Activated naive CD4-positive, alpha-beta T cell (primary cell): Measurements from ENCODE around the gene RAD54L.
A peak's percentile ranks its signal among the peaks of the same experiment; 100 is the strongest.
"Not testable (repeated sequence)": the region's sequence is repeated elsewhere in the genome, so short reads cannot be mapped to it uniquely, and the experiment has no call there.

Source experiments
- DNase-seq, 4 experiments: peaks; one replicate each; lab custom pipeline; 2025; lab: John Stamatoyannopoulos, UW

The RAD54L gene

DNA sequence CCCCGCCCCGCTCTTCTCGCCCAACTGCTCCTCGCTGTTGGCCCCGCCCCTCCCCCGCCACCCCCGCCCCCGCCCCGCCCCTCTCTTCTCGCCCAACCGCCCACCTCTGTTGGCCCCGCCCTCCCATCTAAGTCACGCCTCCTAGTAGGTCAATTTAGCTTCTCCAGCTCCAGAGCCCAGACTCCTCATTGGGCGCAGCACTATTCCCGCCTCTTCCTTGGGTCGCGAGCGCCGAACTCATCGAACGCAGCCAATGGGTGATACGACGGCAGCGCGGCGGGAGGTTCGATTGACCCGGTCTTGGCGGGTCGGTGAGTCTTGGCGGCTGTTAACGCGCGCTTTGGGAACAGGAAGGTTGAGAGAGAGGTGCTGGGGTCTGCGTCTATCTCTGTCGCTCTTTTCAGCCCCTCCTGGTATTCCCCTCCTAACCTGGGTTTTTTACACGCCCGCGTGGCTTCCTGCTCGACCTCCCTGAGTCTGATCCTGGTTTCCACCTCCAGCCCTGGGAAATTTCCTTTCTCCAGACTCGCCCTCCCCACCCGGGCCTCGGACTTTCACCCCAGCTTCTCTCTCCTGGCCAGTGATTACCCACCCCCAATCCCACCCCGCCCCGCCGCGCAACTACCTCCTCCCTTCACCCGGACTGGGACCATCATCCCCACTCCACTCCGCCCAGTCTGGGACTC, at the start of gene RAD54L:
RAD54L (plus strand) TSS at position 328 of the 686 bp plus-strand sequence. CDS start 643 bp downstream, outside the sequence.
- peak; percentile 80 to 93 (median 92) for DNase-seq

DNA sequence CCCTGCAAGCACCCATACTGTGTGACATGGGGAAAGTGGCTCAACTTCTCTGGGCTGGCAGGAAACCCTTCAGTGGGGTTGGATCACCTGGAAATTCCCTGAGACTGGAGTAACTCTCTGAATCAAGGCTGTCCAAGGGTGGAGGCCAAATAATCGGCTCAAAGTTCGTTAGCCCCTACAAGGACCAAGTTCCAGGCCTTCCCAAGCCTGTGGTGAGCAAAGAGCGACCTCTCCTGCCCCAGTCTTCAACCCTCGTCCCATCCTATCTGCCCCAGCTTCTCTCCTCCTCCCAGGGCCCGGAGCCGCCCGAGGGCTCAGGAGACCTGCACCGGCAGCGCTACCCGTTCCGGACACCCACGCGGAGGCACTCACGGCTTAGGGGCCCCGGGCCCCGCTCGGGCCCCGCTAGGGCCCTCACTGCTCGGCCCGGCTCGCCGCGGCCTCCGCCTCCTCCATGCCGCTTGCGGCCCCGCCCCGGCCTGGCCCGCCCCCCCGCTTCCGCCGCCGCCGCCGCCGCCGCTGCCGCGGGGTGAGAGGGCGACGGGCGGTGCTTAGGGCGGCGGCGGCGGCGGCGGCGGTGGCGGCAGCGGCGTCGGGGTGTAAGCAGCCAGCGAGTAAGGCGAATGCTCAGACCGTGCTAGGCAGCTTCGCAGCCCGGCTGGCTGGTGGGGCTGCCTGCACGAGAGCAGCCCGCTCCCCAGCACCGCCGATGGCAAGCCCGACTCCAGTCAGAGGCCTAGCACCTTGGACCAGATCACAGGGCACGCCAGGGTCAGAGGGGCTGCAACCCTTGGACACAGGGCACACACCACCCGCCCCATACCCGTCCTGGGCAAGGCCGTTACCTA, 49.4 kb upstream of the RAD54L start, which contains the start of gene POMGNT1:
POMGNT1 (minus strand) TSS at position 471 of the 848 bp plus-strand sequence. CDS start 613 bp downstream, outside the sequence.
- DNase-seq: peak; percentile 33 to 75 (median 48)

GRCh38 chr1:46199233-46199749, 48.3 kb upstream of the RAD54L start:
- no peak for DNase-seq

GRCh38 chr1:46203738-46204405, 43.7 kb upstream of the RAD54L start:
- no peak for DNase-seq

GRCh38 chr1:46204406-46204742, 43.2 kb upstream of the RAD54L start:
- no peak for DNase-seq

DNA sequence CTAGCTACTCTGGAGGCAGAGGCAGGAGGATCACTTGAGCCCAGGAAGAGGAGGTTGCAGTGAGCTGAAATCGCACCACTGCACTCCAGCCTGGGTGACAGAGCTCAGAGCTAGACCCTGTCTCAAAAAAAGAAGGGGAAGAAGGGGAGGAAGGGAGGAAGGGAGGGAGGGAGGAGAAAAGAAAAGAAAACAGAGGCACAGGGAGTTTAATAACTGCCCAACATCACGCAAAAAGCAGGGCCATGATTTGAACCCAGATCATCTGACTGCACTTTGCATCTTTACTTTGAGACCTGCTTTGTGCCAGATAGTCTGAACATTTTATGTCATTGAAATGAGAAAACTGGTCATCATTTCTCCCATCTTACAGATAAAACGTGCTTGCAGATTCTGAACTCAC, 42.4 kb upstream of the RAD54L start:
- no peak for DNase-seq

DNA sequence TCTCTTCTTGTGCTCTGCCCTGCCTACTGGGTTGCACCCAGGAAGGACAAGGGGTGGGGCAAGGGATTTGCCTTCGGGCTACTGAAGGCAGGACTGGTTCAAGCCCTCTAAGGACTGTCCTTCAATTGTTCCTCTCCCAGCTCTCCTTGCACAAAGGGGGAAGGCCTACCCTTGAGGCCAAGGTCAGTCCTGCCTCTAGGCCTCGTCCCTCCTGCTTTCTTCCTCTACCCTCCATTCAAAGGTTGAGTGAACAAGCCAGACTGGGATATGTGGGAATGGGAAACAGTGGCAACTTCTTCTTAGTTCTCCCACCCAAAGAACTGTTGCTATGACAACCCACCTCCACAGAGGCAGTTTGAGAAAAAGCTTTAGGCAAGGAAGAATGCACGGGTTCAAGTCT, 41.8 kb upstream of the RAD54L start:
- no peak for DNase-seq

DNA sequence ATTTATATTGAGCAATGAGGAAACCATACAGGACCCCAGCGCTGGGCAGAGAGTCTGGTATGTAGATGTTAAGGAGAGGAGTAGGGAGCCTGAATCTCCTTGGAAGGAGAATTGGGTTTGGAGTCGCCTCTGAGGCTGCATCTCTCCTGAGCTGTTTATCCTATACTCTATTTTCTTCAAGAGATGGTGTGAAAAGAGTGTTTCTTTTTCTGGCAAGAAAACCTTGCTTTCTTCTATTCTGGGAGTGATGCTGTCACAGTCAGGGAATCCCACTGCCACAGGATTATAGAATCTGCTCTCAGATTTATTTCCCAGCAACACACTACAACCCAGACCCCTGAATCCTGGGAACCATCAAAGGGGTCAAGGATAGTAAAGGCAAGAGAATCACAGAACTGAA, 41.2 kb upstream of the RAD54L start:
- no peak for DNase-seq

DNA sequence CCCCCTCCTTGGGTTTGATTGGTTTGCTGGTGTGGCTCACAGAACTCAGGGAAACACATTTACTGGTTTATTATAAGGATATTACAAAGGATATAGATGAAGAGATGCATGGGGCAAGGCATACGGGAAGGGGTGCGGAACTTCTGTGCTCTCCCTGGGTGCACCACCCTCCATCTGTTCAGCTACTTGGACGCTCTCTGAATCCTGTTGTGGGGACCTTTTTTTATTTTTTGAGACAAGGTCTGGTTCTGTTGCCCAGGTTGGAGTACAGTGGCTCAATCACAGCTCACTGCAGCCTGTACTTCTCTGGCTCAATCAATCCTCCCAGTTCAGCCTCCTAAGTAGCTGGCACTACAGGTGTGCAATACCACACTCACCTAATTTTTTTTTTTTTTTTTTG, 37.0 kb upstream of the RAD54L start:
- no peak for DNase-seq

- no peak for DNase-seq
These were observed 36.5 kb upstream of the RAD54L start for GRCh38 chr1:46211051-46211450.

GRCh38 chr1:46215504-46215903, 32.1 kb upstream of the RAD54L start:
- no peak for DNase-seq

GRCh38 chr1:46218443-46218842, 29.1 kb upstream of the RAD54L start:
- no peak for DNase-seq

- DNase-seq: no peak
These were observed 27.7 kb upstream of the RAD54L start for GRCh38 chr1:46219551-46220520.

DNA sequence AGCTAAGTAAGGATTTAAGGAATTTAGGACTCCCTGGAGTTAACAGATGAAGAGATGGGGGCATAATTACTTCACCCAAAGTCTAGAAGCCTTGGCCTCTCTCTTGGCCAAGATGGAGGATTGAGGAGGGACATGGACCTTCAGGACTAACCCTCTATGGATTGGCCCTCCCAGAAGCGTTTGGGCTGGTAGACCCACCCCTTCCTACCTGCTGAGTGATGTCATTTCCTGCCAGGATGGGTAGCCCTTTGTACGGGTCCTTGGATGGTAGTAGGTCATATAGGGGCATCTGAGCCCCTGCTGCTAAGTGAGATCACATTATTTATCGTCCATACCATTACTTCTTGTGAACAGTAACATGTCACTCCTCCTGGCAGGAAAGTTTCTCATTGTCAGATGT, 26.8 kb upstream of the RAD54L start:
- DNase-seq: no peak

DNA sequence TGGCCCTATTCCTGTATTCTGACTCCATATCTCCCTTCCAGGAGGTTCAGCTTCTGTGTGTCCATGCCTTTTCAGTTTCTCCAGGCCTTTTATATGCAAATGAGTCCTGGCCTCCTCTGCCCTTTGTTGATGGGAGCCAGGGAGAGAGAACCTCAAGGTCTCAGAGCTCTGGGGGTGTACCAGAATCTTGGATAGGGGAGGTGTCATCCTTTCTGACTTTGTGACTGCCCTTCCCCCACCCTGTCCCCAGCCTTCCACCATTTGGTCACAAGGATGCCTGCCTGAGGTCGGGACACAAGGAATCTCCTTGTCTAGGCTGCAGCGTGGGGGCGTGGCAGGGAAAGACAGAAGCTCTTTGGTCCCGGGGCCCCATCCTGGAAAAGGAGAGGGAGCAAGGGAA, 25.8 kb upstream of the RAD54L start:
- no peak for DNase-seq

GRCh38 chr1:46223055-46223454, 24.5 kb upstream of the RAD54L start:
- not testable (repeated sequence) for DNase-seq

GRCh38 chr1:46223472-46223943, 24.1 kb upstream of the RAD54L start:
- DNase-seq: peak in 3 of 4 experiments; percentile 10 to 23 (median 20)

DNA sequence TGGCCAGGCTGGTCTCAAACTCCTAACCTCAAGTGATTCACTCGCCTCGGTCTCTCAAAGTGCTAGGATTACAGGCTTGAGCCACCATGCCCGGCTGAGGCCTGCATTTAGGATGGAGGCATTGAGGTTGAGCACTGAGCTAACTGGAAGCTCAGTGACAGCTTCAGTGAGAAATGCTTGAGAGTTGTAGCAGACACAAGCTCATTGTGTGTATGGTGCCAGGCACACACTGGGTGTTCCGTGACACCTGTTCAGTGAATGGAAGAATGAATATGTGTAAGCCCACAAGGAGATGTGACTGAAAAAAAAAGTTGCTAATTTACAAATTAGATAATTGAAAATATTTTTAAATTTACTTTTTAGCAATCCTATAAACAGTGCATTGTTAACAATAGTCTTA, 22.6 kb upstream of the RAD54L start:
- no peak for DNase-seq

GRCh38 chr1:46231231-46231630, 16.3 kb upstream of the RAD54L start:
- not testable (repeated sequence) for DNase-seq

GRCh38 chr1:46236882-46237281, 10.7 kb upstream of the RAD54L start:
- DNase-seq: no peak

DNA sequence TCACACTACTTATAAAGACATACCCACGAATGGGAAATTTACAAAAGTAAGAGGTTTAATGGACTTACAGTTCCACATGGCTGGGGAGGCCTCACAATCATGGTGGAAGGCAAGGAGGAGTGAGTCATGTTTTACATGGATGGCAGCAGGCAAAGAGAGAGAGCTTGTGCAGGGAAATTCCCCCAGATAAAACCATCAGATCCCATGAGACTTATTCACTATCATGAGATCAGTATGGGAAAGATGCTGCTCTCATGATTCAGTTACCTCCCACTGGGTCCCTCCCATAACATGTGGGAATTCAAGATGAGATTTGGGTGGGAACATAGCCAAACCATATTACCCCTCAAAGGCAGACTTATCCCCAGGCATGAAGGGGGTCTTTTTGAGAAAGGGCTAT, 8.7 kb upstream of the RAD54L start:
- DNase-seq: not testable (repeated sequence)
